ENCODE measurements around the gene NSRP1.
"Not testable (repeated sequence)": the region's sequence is repeated elsewhere in the genome, so short reads cannot be mapped to it uniquely, and the experiment has no call there.

DNA sequence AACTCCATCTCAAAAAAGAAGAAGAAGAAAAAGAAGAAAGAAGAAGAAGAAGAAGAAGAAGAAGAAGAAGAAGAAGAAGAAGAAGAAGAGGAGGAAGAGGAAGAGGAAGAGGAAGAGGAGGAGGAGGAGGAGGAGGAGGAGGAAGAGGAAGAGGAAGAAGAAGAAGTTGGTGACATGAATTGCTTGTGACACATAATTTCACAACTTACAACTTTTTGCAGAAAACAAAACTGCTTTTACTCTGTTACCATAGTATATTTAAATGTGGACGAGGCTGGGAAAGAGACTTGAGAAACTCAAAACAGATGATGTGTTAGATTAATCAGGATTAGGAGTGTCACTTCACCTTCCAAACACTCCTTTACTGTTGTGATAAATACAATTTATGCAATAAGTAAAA, 113.4 kb downstream of the NSRP1 start:
- TF ChIP-seq CTCF, POLR2AphosphoS5 (IDR thresholded peaks at IDR 0.05): not testable (repeated sequence)
